ENCODE measurements around the gene PCSK2. TPM values are rescaled to one million over a fixed set of nuclear protein-coding genes. Genes with fewer than 3 reads are reported as not detected.

Gene PCSK2
- total and polyA plus RNA-seq, 2 donors (not counting 3 experiments of a cell fraction or from before 2014, with no cell fraction given), result not detected

DNA sequence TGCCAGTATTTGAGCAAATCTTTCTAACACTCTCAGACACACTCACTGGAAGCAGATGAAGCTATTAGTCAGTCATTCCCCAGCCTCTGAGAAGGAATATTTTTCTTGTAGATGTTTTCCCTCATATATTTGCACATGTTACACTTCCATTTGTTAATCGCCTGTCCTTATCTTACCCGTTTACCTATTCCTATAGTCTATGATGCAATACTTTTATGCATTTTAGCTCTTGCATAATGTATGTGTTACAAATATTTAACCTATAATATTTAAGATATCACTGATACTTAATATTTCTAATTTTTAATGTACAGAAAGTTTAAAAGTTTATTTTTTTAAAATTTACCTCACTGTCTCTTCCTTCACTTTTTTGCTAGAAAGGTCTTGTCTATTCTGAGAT is 71.9 kb downstream of the PCSK2 start:
- POLR2A ChIA-PET, result no interaction called here
- H3K9me3 ChIP-seq (replicated peaks; ENCODE audit: control insufficient read depth, insufficient read depth, low read length), result no peaks in the 10 kb centered on the region

More for the DNA sequence above, 71.9 kb downstream of the PCSK2 start:
- BruUV-seq (replicated peaks), result no TSS peak
- H2AFZ ChIP-seq (ENCODE audit: low read depth, low read length), result no peak overlapping the region
- intact Hi-C loops (cut with micrococcal nuclease) (no loop called here), dilution Hi-C loops (cut with MboI; ENCODE audit: extremely low pct_ligation_motif_present, low sequenced_read_pairs) (no loop called here)
- CTCF ChIA-PET, result no interaction called here
- H3K36me3 ChIP-seq (ENCODE audit: control insufficient read depth in 2 of 2, extremely low read depth in 1 of 2, insufficient read depth in 2 of 2, low read length in 2 of 2), result no peaks in the 10 kb centered on the region
- no peaks in the 10 kb centered on the region for H3K4me1 ChIP-seq (ENCODE audit: control insufficient read depth, extremely low read depth, insufficient read depth, low read length)
- no peak overlapping the region for H3K9ac ChIP-seq (replicated peaks; ENCODE audit: extremely low read depth, insufficient read depth, low read length)
- no peak overlapping the region for H3K4me3 ChIP-seq (replicated peaks in 1 of 3; ENCODE audit: insufficient read depth in 1 of 3, low read depth in 1 of 3, low read length in 3 of 3)
- TF ChIP-seq JUN (IDR thresholded peaks at IDR 0.05; ENCODE audit: borderline replicate concordance, insufficient read depth, insufficient read length, low read depth) (no peak), GATA2 (IDR thresholded peaks at IDR 0.05; ENCODE audit: insufficient read depth, insufficient read length, low read depth, low read length) (no peak), POLR2AphosphoS5 (IDR thresholded peaks at IDR 0.05; ENCODE audit: insufficient read depth, low read depth, low read length) (no peak), MYC (IDR thresholded peaks at IDR 0.05; ENCODE audit: low read depth, low read length) (no peak), POLR2A (IDR thresholded peaks at IDR 0.05; ENCODE audit: low read depth, low read length) (no peak), FOS (IDR thresholded peaks at IDR 0.05; ENCODE audit: borderline replicate concordance, insufficient read depth, low read length) (no peak), EZH2 (IDR thresholded peaks at IDR 0.05; ENCODE audit: borderline replicate concordance, low read depth, low read length, severe bottlenecking) (no peak)
- TF ChIP-seq, protein P1, sequence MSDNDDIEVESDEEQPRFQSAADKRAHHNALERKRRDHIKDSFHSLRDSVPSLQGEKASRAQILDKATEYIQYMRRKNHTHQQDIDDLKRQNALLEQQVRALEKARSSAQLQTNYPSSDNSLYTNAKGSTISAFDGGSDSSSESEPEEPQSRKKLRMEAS (IDR thresholded peaks at IDR 0.05; ENCODE audit: insufficient read depth, insufficient read length), result no peak
- TF ChIP-seq, protein P2, sequence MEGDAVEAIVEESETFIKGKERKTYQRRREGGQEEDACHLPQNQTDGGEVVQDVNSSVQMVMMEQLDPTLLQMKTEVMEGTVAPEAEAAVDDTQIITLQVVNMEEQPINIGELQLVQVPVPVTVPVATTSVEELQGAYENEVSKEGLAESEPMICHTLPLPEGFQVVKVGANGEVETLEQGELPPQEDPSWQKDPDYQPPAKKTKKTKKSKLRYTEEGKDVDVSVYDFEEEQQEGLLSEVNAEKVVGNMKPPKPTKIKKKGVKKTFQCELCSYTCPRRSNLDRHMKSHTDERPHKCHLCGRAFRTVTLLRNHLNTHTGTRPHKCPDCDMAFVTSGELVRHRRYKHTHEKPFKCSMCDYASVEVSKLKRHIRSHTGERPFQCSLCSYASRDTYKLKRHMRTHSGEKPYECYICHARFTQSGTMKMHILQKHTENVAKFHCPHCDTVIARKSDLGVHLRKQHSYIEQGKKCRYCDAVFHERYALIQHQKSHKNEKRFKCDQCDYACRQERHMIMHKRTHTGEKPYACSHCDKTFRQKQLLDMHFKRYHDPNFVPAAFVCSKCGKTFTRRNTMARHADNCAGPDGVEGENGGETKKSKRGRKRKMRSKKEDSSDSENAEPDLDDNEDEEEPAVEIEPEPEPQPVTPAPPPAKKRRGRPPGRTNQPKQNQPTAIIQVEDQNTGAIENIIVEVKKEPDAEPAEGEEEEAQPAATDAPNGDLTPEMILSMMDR (IDR thresholded peaks at IDR 0.05; ENCODE audit: extremely low read depth in 1 of 2, insufficient read depth in 1 of 2, low read depth in 1 of 2, low read length in 2 of 2), result no peak
- H3K27ac ChIP-seq (ENCODE audit: insufficient read depth, low read depth, low read length), result no peak overlapping the region
- DNase-seq (ENCODE audit: low read depth, low spot score), result no peak
- FAIRE-seq, result no peak
- no peak overlapping the region for H3K4me2 ChIP-seq (ENCODE audit: insufficient read depth, low read length)
- no peaks in the 10 kb centered on the region for H3K79me2 ChIP-seq (ENCODE audit: control insufficient read depth, insufficient read depth, low read length)
- H3K9me1 ChIP-seq (replicated peaks; ENCODE audit: control insufficient read depth, extremely low read depth, insufficient read depth, low read length), result no peaks in the 10 kb centered on the region
- H4K20me1 ChIP-seq (replicated peaks; ENCODE audit: control insufficient read depth, extremely low read depth, insufficient read depth, low read length), result no peaks in the 10 kb centered on the region
- H3K27me3 ChIP-seq (ENCODE audit: control insufficient read depth in 2 of 2, insufficient read depth in 2 of 2, low read length in 2 of 2), result no peaks in the 10 kb centered on the region

All from endothelial cell of umbilical vein (primary cell).